SK-N-SH (cell line): ENCODE results near the gene DES. TPM values are rescaled to one million over a fixed set of nuclear protein-coding genes. Genes with fewer than 3 reads are reported as not detected.

ENCODE experiments used
- CTCF ChIA-PET: fragments of 300-600, 350-600 bp; formaldehyde crosslinking; extraction: SDS; loops from one replicate; lab custom pipeline; 2021; lab: Yijun Ruan, JAX
- POLR2A ChIA-PET: fragments of 350-600 bp; sonication (Branson Sonifier 250); formaldehyde crosslinking; extraction: SDS; loops from one replicate; lab custom pipeline; 2020; ENCODE audit warnings: antibody characterized with exemption, inconsistent platforms; lab: Yijun Ruan, JAX
- DNase-seq: peaks from one replicate; pipeline ENCODE4 v3.0.0; 2012
- H2AFZ ChIP-seq: fragments of 200-600 bp; sonication (generic); 2 replicates; pipeline ENCODE4 v1.8.1; 2016; ENCODE audit warnings: antibody characterized with exemption, mild to moderate bottlenecking, low read depth
- H3F3A ChIP-seq: fragments of 200-600 bp; sonication (generic); replicated peaks from 2 replicates; pipeline ENCODE3; 2016; ENCODE audit warnings: antibody characterized with exemption, mild to moderate bottlenecking; ENCODE audit not compliant: insufficient read depth
- H3K27ac ChIP-seq, 2 experiments: fragments of 200-500 bp in 1 of 2; fragments of 200-600 bp in 1 of 2; sonication (Bioruptor generic) in 1 of 2; sonication (generic), shearing (Covaris generic) in 1 of 2; 2 replicates each; pipeline versions ENCODE4 v1.5.1 to v1.6.1; 2014 to 2016; ENCODE audit warnings: low read depth in 2 of 2, inconsistent platforms in 1 of 2, low read length in 1 of 2, mild to moderate bottlenecking in 1 of 2, mixed read lengths in 1 of 2
- H3K27me3 ChIP-seq: fragments of 200-600 bp; sonication (generic), shearing (Covaris generic); 2 replicates; pipeline ENCODE4 v1.6.1; 2016; ENCODE audit warnings: mixed run types; ENCODE audit not compliant: insufficient read depth
- H3K36me3 ChIP-seq, 2 experiments: fragments of 200-500 bp in 1 of 2; fragments of 200-600 bp in 1 of 2; sonication (Bioruptor generic) in 1 of 2; sonication (generic) in 1 of 2; replicated peaks in 1 of 2; 2 replicates each; pipeline versions ENCODE3 to v1.5.1; 2014 to 2016; ENCODE audit warnings: low read length in 1 of 2, mild to moderate bottlenecking in 1 of 2; ENCODE audit not compliant: insufficient read depth in 2 of 2, control insufficient read depth in 1 of 2
- H3K4me1 ChIP-seq, 2 experiments: fragments of 200-500 bp in 1 of 2; fragments of 200-600 bp in 1 of 2; sonication (Bioruptor generic) in 1 of 2; sonication (generic), shearing (Covaris generic) in 1 of 2; 2 replicates each; pipeline versions ENCODE4 v1.5.1 to v1.6.1; 2014 to 2016; ENCODE audit warnings: low read depth in 1 of 2, low read length in 1 of 2, mixed run types in 1 of 2; ENCODE audit not compliant: insufficient read depth in 2 of 2, control insufficient read depth in 1 of 2
- H3K4me2 ChIP-seq: fragments of 200-600 bp; sonication (generic), shearing (Covaris generic); 2 replicates; pipeline ENCODE4 v1.6.1; 2017; ENCODE audit warnings: mixed run types
- H3K4me3 ChIP-seq, 2 experiments: fragments of 200-500 bp in 1 of 2; fragments of 200-600 bp in 1 of 2; sonication (Bioruptor generic) in 1 of 2; sonication (generic), shearing (Covaris generic) in 1 of 2; 2 replicates each; pipeline versions ENCODE4 v1.5.1 to v1.8.1; 2014 to 2016; ENCODE audit warnings: low read depth in 2 of 2, inconsistent platforms in 1 of 2, low read length in 1 of 2, mild to moderate bottlenecking in 1 of 2, mixed read lengths in 1 of 2, moderate library complexity in 1 of 2
- H3K79me2 ChIP-seq: fragments of 200-600 bp; sonication (generic); 2 replicates; pipeline ENCODE4 v1.8.1; 2017; ENCODE audit warnings: mild to moderate bottlenecking; ENCODE audit not compliant: insufficient read depth
- H3K9ac ChIP-seq: fragments of 200-600 bp; sonication (generic); 2 replicates; pipeline ENCODE4 v1.6.1; 2017; ENCODE audit warnings: mixed run types
- H3K9me2 ChIP-seq: fragments of 200-600 bp; sonication (generic); 2 replicates; pipeline ENCODE4 v1.6.1; 2017; ENCODE audit warnings: mixed run types
- H3K9me3 ChIP-seq: fragments of 200-600 bp; sonication (generic); 2 replicates; pipeline ENCODE4 v1.6.1; 2017; ENCODE audit warnings: mixed run types, mild to moderate bottlenecking, moderate library complexity
- H4K20me1 ChIP-seq: fragments of 200-600 bp; sonication (generic); 2 replicates; pipeline ENCODE4 v1.6.1; 2017; ENCODE audit warnings: mild to moderate bottlenecking, mixed run types; ENCODE audit not compliant: insufficient read depth
- CHD2 ChIP-seq: fragments of 150-350 bp; IDR thresholded peaks from 2 replicates; pipeline ENCODE4 v1.6.1; 2018; ENCODE audit warnings: low read length; ENCODE audit not compliant: partially characterized antibody
- ELF1 ChIP-seq: IDR thresholded peaks from 2 replicates; pipeline ENCODE4 v1.4.0; 2012
- EZH2phosphoT487 ChIP-seq: fragments of 200-600 bp; sonication (generic); IDR thresholded peaks from 2 replicates; pipeline ENCODE4 v1.6.1; 2017; ENCODE audit warnings: low read depth, mixed run types, mild to moderate bottlenecking, antibody characterized with exemption, moderate library complexity, borderline replicate concordance
- FOSL2 ChIP-seq: IDR thresholded peaks from 2 replicates; pipeline ENCODE4 v1.4.0; 2012; ENCODE audit warnings: low read depth, mild to moderate bottlenecking, moderate library complexity, borderline replicate concordance
- FOXM1 ChIP-seq: IDR thresholded peaks from 2 replicates; pipeline ENCODE4 v1.4.0; 2012; ENCODE audit warnings: low read depth, mild to moderate bottlenecking
- GATA2 ChIP-seq: sonication (generic); formaldehyde crosslinking; IDR thresholded peaks from 2 replicates; pipeline ENCODE4 v1.5.0; 2020; ENCODE audit warnings: mild to moderate bottlenecking, missing genetic modification reagents
- JUND ChIP-seq: IDR thresholded peaks from 2 replicates; pipeline ENCODE4 v1.4.0; 2012
- RAD21 ChIP-seq: IDR thresholded peaks from 2 replicates; pipeline ENCODE4 v1.6.1; 2012; ENCODE audit warnings: mild to moderate bottlenecking, low read length
- REST ChIP-seq: IDR thresholded peaks from 2 replicates; pipeline ENCODE4 v1.6.1; 2012; ENCODE audit warnings: mild to moderate bottlenecking, low read depth, low read length, moderate library complexity
- SIN3A ChIP-seq: IDR thresholded peaks from 2 replicates; pipeline ENCODE4 v1.6.1; 2012; ENCODE audit warnings: low read depth, mild to moderate bottlenecking, low read length, moderate library complexity, borderline replicate concordance
- TAF1 ChIP-seq: IDR thresholded peaks from 2 replicates; pipeline ENCODE4 v1.6.1; 2012; ENCODE audit warnings: low read depth, mild to moderate bottlenecking, low read length, moderate library complexity, borderline replicate concordance
- USF2 ChIP-seq: fragments of 150-350 bp; IDR thresholded peaks from 2 replicates; pipeline ENCODE4 v1.6.1; 2017; ENCODE audit warnings: antibody characterized with exemption, low read length, low read depth, borderline replicate concordance
- ZBTB33 ChIP-seq: IDR thresholded peaks from 2 replicates; pipeline ENCODE4 v1.4.0; 2012; ENCODE audit warnings: low read depth, borderline replicate concordance
- WGBS: methylation state at CpG from one replicate; pipeline ENCODE4 v1.1.6; 2017; ENCODE audit warnings: low lambda C conversion rate; 5-methylcytosine and 5-hydroxymethylcytosine counted together
- polyA plus RNA-seq, 3 experiments: library from polyadenylated mRNA; depleted of rRNA; stranded (reverse); fragments of >200 nt; gene quantifications; 2 replicates each; pipeline ENCODE4 v1.2.3, GENCODE V29; 2012
- TF ChIP-seq, protein P1 (sequence below): IDR thresholded peaks from 2 replicates; pipeline ENCODE4 v1.4.0; 2012; ENCODE audit warnings: low read depth

Gene DES
- polyA plus RNA-seq, 1 of the 3 experiments (the other 2 are of a cell fraction): 0.21 TPM

GRCh38 chr2:219426534-219427136 lies 8.5 kb downstream of the DES start:
- H2AFZ ChIP-seq: no peak overlapping the region
- H3K79me2 ChIP-seq: no peaks in the 10 kb centered on the region
- no peak overlapping the region for H3K4me3 ChIP-seq
- no peak overlapping the region for H3K9ac ChIP-seq
- DNase-seq: no peak
- peaks cover 0 to 13% of the 10 kb centered on the region in 2 experiments; a peak in 1 of 4 replicates for H3K4me1 ChIP-seq
- TF ChIP-seq ELF1: no peak
- no peak for TF ChIP-seq GATA2 (CRISPR knock-in tag)
- no peak for TF ChIP-seq EZH2phosphoT487
- no peak for TF ChIP-seq TAF1
- TF ChIP-seq SIN3A: no peak
- TF ChIP-seq CHD2: no peak
- TF ChIP-seq RAD21: no peak
- no peak for TF ChIP-seq JUND
- TF ChIP-seq ZBTB33: no peak
- ChIA-PET CTCF (interaction anchor here (5.6 kb wide), 1 partner anchor 23 kb away, joined by 36 read pairs; no protein-coding TSS in a partner anchor), POLR2A (no interaction called here)
- H3K9me2 ChIP-seq: no peaks in the 10 kb centered on the region
- H3K27ac ChIP-seq: no peak overlapping the region
- no peaks in the 10 kb centered on the region for H3K36me3 ChIP-seq
- no peaks in the 10 kb centered on the region for H3K9me3 ChIP-seq
- H4K20me1 ChIP-seq: no peaks in the 10 kb centered on the region
- no peak overlapping the region for H3K4me2 ChIP-seq
- 82% methylated on average over 6 of the region's 7 CpGs for WGBS
- no peaks in the 10 kb centered on the region for H3K27me3 ChIP-seq
- H3F3A ChIP-seq: no peaks in the 10 kb centered on the region

GRCh38 chr2:219428469-219428868 lies 10.3 kb downstream of the DES start:
- Histone ChIP-seq H3K4me1 (peaks cover 0 to 13% of the 10 kb centered on the region in 2 experiments; a peak in 1 of 4 replicates), H3F3A (no peaks in the 10 kb centered on the region), H3K4me3 (no peak overlapping the region), H3K9me3 (no peaks in the 10 kb centered on the region), H3K79me2 (no peaks in the 10 kb centered on the region), H3K36me3 (no peaks in the 10 kb centered on the region), H4K20me1 (no peaks in the 10 kb centered on the region), H2AFZ (peak overlapping the region; percentile 70; the same call in 1 of the 2 replicates), H3K4me2 (no peak overlapping the region), H3K27me3 (no peaks in the 10 kb centered on the region), H3K27ac (no peak overlapping the region), H3K9ac (no peak overlapping the region), H3K9me2 (no peaks in the 10 kb centered on the region)
- POLR2A ChIA-PET: no interaction called here
- CTCF ChIA-PET: interaction anchor here (0.6 to 5.6 kb wide), 12 partner anchors 20 to 113 kb away, joined by 3 to 36 read pairs (median 4); no protein-coding TSS in a partner anchor
- TF ChIP-seq FOSL2 (no peak), GATA2 (CRISPR knock-in tag) (no peak), USF2 (no peak), REST (no peak), FOXM1 (no peak), JUND (no peak)
- TF ChIP-seq, protein P1, sequence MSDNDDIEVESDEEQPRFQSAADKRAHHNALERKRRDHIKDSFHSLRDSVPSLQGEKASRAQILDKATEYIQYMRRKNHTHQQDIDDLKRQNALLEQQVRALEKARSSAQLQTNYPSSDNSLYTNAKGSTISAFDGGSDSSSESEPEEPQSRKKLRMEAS: no peak
- no peak for DNase-seq
